HG03060 (cell line): Measurements from ENCODE around the gene TRAK1.

Source experiments
- ATAC-seq: cut with Tn5 transposase; IDR thresholded peaks from one replicate; pipeline ENCODE4 v1.9.1; 2021; ENCODE audit warnings: low read depth, moderate number of reproducible peaks; ENCODE audit not compliant: unreplicated experiment

The TRAK1 gene

GRCh38 chr3:42067326-42067725, 23.8 kb upstream of the TRAK1 start:
- peak; percentile 87 for ATAC-seq

DNA sequence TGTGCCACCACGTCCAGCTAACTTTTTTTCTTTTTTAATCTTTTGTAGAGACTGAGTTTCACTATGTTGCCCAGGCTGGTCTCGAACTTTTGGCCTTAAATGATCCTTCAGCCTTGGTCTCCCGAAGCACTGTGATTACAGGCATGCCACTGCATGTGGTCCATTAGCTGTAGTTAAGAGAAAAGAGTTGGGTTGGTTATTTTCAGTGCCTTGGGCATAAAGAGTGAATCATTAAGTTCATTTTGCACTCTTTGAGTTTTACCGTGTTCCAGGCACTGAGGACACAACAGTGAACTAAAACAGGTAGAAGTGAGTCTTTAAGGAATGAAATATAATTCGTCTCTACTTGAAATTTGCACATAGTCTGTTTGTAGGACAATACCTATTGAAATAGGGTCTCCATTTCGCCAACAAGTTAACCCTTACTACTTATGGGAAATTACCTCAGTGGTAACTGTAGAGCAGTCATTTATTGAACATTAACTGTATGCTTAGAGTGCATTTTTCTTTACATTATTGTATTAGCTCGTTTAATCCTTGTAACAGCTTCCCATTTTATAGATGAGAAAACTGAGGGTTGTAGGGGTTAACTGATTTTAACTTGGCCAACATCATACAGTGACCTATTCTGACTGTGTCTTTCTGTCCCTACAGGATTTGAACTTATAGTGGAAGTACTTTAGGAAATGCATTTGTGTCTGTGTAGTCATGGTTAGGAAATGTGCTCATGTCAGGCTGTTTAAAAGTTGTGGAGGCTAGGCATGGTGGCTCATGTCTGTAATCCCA, 22.7 kb upstream of the TRAK1 start:
- no peak for ATAC-seq

DNA sequence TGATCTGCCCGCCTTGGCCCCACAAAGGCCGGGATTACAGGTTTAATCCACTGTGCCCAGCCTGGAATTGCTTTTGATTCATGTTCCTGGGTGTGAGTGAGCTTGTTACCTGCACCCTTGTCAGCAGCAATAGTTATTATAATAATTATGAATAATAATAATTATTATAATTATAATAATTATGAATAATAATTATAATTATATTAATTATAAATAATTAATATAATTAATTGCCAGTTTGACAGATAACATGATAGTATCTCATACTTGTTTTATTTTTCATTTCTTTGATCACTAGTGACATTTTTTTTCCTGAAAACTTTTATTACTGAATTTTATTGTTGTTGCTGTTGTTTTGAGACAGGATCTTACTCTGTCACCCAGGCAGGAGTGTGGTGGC, 21.1 kb upstream of the TRAK1 start:
- no peak for ATAC-seq

- ATAC-seq = no peak
Observed at GRCh38 chr3:42070524-42070923, 20.6 kb upstream of the TRAK1 start.

DNA sequence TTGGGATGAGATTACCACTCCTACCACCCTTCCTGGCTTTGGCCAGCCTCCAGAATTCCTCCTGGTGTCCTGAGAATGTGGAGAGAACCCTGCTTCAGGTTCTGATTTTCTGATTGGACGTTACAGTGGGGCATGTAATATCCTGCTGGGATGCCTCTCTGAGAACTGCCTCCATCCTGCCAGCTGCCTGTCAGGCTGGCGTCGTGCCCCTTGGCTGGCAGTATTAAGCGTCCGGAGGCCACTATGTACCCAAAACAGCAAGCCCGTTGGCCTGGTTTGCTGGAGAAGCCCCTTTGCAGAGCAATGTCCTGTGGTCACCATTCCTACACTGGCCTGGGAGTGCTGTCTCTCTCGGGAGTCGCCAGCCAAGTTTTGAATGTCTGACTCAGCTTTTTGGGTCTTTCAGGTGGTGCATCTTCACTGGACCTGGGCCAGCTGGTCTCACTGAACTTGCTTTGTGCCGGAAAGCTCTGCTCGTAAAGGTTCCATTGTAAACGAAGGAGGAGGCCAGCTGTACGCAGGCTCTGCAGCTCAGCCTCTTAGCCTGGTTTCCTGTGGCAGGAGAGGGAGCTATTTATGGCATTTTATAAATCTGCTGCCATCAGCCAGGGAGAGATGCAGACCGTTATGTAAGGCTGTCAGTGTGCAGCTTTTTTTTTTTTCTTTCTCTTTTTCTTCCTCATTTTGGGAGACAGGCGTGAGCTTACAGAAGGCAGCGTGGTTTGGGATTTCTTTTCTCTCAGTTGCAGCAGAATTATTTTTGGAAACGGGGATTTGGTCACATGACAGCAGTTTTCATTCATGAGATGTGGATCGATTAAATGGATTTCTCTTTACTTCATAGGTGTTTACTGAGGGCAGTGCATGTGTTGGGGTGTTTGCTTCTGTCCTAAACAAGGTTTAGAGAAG, 19.0 kb upstream of the TRAK1 start:
- ATAC-seq = peak; percentile 37

GRCh38 chr3:42072831-42073301, 18.3 kb upstream of the TRAK1 start:
- ATAC-seq = no peak

GRCh38 chr3:42077785-42078184, 13.4 kb upstream of the TRAK1 start:
- no peak for ATAC-seq

- ATAC-seq = no peak
Observed at GRCh38 chr3:42078677-42079076, 12.5 kb upstream of the TRAK1 start.

DNA sequence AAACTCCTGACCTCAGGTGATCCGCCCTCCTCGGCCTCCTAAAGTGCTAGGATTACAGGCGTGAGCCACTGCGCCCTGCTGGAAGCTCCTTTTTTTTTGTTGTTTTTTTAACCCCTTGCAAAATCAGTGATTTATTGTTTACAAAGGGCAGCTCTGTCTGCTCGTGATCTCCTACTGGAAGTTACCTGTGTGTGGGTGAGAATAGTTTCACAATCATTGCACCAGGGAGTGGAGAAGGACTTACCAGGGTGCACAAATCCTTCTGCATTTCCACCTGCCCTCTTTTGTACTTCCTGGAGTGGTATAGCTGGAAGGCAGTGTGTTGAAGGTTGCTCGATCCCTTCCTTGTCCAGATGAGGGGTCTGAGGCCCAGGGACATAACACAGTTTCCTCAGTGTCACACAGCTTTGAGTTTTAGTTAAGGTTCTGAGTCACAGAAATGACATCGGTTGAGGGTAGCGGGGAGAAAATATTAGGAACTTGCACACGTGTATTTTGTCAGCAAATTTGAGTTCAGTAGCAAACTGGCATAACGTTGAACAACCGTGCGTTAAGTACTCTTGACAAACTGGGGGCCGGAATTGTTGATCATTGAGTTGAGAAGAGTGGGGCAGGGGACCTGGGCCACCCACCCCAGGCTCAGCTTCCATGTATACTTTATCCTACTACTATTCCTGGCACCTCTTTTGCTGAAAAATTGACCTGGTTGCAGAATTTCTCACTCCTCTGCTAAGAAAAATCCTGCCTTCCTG, 11.3 kb upstream of the TRAK1 start:
- no peak for ATAC-seq

- peak; percentile 65 for ATAC-seq
Observed at GRCh38 chr3:42080453-42080872, 10.7 kb upstream of the TRAK1 start.

DNA sequence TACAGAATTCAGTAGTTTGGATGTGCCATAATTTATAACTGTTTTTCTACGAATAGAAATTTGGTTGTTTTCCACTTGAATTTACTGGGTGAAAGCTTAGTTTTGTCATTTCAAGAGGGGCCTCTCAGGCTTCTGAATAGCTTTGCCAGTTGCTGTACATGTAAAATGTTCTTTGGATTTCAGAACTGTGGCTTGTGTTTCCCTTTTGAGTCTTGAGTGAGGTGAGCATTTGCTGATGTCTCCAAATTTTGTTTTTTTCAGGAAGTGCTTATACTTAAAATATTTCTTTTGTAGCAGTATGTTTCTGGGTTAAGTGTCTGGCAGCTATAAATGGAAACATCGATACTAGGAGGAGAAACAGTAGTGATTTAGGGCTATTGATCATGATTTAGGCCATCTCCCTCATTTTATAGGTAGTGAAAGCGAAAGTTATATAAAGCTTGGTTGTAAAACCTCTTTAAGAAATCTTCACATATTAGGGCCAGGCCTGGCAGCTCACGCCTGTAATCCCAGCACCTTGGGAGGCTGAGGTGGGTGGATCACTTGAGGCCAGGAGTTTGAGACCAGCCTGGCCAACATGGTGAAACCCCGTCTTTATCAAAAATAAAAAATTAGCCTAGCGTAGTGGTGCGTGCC, 9.2 kb upstream of the TRAK1 start:
- ATAC-seq = no peak

DNA sequence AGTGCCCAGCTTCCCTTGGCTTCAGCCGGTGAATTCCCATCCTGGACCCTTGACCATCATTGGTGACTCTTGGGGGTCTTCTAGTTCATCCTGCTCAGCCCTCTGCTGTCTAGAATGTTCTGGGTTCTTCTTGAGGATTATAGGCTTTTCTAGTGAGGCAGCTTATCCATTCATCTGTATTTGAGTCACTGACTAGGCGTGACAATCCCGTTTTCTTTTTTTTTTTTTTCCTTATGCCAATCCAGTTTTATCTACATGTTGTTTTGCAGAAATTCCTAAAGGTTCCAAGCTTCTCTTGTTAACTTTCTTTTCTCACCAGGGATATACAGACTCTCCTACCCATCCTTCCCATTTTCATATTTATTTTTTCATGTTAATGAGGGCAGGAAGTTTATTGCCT, 6.6 kb upstream of the TRAK1 start:
- no peak for ATAC-seq

DNA sequence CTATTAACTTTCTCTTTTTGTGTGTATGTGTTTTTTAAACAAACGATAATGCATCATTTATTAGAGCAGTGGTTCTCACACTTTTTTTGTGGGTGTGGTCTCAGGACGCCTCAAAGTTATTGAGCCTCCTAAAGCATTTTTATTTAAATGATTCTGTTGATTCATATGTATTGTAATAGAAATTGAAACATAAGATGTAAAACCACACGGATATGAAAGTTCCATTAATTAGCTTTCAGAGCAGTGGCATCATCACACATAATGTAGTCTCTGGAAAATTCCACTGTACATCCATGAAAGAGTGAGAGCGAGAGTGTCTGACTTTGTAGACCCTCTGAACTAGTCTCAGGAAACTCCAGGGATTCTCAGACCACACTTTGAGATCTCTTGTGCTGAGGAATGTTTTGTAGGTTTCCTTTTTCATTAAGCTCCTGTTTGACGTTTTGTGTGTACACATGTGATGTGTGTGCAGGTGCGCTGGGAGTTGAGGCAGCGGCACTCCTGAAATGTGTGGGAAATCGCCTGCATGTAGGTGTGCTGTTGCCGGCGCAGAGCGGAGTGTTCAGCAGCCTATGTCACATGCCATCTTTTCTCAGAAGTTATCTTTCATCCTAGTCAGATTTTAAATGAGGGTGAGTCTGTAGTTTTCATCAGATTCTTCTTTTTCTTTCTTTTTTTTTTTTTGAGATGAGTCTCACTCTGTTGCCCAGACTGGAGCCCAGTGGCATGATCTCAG, 5.3 kb upstream of the TRAK1 start:
- ATAC-seq = no peak

- ATAC-seq = no peak
Observed at GRCh38 chr3:42088803-42089530, 2.2 kb upstream of the TRAK1 start.

- no peak for ATAC-seq
Observed at GRCh38 chr3:42092006-42092405, 849 bp downstream of the TRAK1 start.

GRCh38 chr3:42094128-42094527, 3.0 kb downstream of the TRAK1 start:
- no peak for ATAC-seq

DNA sequence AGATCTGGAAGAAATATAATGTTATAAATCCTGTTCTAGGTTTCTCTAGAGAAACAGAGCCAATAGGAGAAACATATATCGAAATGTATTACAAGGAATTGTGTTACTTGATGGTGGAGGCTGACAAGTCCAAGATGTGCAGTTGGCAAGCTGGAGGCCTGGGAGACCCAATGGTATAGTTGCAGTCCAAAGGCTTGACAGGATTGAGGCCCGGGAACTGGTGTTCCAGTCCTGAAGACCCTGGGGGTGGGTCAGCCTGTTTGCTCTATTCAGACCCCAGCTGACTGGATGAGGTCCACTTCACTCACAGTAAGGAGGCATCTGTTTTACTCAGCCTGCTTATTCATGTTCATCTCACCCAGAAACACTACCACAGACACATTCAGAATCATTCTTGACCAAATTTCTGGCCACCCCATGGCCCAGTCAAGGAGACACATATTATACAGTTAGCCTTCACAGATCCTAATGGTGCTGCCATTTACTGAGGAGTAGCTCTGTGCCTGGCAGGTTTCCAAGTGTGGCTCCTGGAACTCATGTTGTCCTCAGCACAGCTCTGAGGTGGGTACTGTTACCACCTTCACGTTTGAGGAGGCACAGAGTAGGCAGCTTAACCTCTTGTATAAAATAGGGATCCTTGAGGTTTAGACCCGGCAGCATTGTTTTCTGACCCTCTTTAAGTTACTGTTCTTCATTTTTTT, 3.7 kb downstream of the TRAK1 start:
- no peak for ATAC-seq

DNA sequence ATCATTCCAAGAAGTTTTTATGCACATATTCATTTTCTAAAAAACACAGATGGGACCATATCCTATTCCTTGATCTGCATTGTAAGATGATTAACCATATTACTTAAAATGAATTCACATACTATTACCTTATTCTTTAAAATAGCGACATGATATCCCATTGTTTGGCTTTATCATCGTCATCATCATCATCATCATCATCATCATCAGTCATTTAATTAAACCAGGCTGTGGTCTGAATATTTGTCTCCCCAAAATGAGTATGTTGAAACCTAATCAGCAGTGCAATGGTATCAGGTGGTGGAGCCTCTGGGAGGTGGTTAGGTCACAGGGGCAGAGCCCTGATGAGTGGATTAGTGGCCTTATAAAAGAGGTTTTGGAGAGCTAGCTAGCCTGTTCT, 4.4 kb downstream of the TRAK1 start:
- ATAC-seq = no peak
